Nucleus accumbens (tissue), 56 donors: ENCODE results near the gene SLC24A5.

Experiments used
- DNase-seq, 56 donors: peaks; one replicate each; lab custom pipeline; 2025; lab: John Stamatoyannopoulos, UW

Gene SLC24A5

GRCh38 chr15:48109856-48110531, 10.8 kb upstream of the SLC24A5 start:
- no peak for DNase-seq

- peak in 6 of 56 donors; percentile 1 to 11 (median 2) for DNase-seq
These were observed 8.5 kb upstream of the SLC24A5 start for GRCh38 chr15:48112242-48112641.

GRCh38 chr15:48119277-48119676, 1.5 kb upstream of the SLC24A5 start:
- DNase-seq: no peak

GRCh38 chr15:48121849-48122248, 1.1 kb downstream of the SLC24A5 start:
- no peak for DNase-seq

GRCh38 chr15:48126667-48127355, 6.0 kb downstream of the SLC24A5 start:
- DNase-seq: no peak

GRCh38 chr15:48131324-48131723, 10.5 kb downstream of the SLC24A5 start:
- DNase-seq: no peak

- DNase-seq: no peak
These were observed 12.1 kb downstream of the SLC24A5 start for GRCh38 chr15:48132874-48133273.

GRCh38 chr15:48143856-48144255, 23.1 kb downstream of the SLC24A5 start:
- no peak for DNase-seq

GRCh38 chr15:48144889-48145288, 24.1 kb downstream of the SLC24A5 start:
- DNase-seq: no peak

GRCh38 chr15:48145923-48146322, 25.1 kb downstream of the SLC24A5 start:
- DNase-seq: no peak

GRCh38 chr15:48147358-48147757, 26.6 kb downstream of the SLC24A5 start:
- no peak for DNase-seq

GRCh38 chr15:48149858-48150257, 29.1 kb downstream of the SLC24A5 start:
- no peak for DNase-seq

- no peak for DNase-seq
These were observed 32.7 kb downstream of the SLC24A5 start for GRCh38 chr15:48153526-48153925.

- DNase-seq: no peak
These were observed 47.8 kb downstream of the SLC24A5 start for GRCh38 chr15:48168616-48169015.

- DNase-seq: no peak
These were observed 50.2 kb downstream of the SLC24A5 start for GRCh38 chr15:48170981-48171380.

- DNase-seq: no peak
These were observed 54.3 kb downstream of the SLC24A5 start for GRCh38 chr15:48175126-48175525.

GRCh38 chr15:48176112-48176511, 55.3 kb downstream of the SLC24A5 start:
- no peak for DNase-seq

- no peak for DNase-seq
These were observed 56.2 kb downstream of the SLC24A5 start for GRCh38 chr15:48176957-48177356.

GRCh38 chr15:48177383-48177765, 56.6 kb downstream of the SLC24A5 start:
- DNase-seq: peak in 7 of 56 donors; percentile 0 to 5 (median 0)

GRCh38 chr15:48177766-48178647, 57.2 kb downstream of the SLC24A5 start, which contains the start of gene MYEF2:
Gene MYEF2, minus strand, starts transcription at chr15:48178295. Its CDS starts 58 bp downstream, at chr15:48178237.
- DNase-seq: peak in 55 of 56 donors; percentile 9 to 88 (median 69)

GRCh38 chr15:48178648-48178931, 57.8 kb downstream of the SLC24A5 start:
- no peak for DNase-seq
